ENCODE results near the gene AGR3. TPM values are rescaled to one million over a fixed set of nuclear protein-coding genes. Genes with fewer than 3 reads are reported as not detected.

AGR3 gene
- total RNA-seq, 2 donors from 2014 or later, result not detected

GRCh38 chr7:16847381-16847860, 34.4 kb downstream of the AGR3 start:
- Histone ChIP-seq H3K27me3 (no peaks in the 10 kb centered on the region), H3K4me3 (no peak overlapping the region), H3K9me3 (no peaks in the 10 kb centered on the region), H3K4me1 (no peaks in the 10 kb centered on the region), H3K36me3 (no peaks in the 10 kb centered on the region), H3K27ac (no peak overlapping the region)
- no peak for DNase-seq (ENCODE audit: low spot score)
- TF ChIP-seq CTCF (IDR thresholded peaks at IDR 0.05), result no peak

- H3K4me3 ChIP-seq, result no peak overlapping the region
- no peaks in the 10 kb centered on the region for H3K27me3 ChIP-seq
- H3K36me3 ChIP-seq, result no peaks in the 10 kb centered on the region
- H3K27ac ChIP-seq, result no peak overlapping the region
- no peak for DNase-seq (ENCODE audit: low spot score)
- no peaks in the 10 kb centered on the region for H3K9me3 ChIP-seq
- no peaks in the 10 kb centered on the region for H3K4me1 ChIP-seq
- no peak for TF ChIP-seq CTCF (IDR thresholded peaks at IDR 0.05)
These were observed 35.1 kb downstream of the AGR3 start for GRCh38 chr7:16846601-16847165.

GRCh38 chr7:16845746-16846145, 36.0 kb downstream of the AGR3 start:
- no peak for DNase-seq (ENCODE audit: low spot score)
- Histone ChIP-seq H3K36me3 (no peaks in the 10 kb centered on the region), H3K27me3 (no peaks in the 10 kb centered on the region), H3K27ac (no peak overlapping the region), H3K4me1 (no peaks in the 10 kb centered on the region), H3K9me3 (no peaks in the 10 kb centered on the region), H3K4me3 (no peak overlapping the region)
- no peak for TF ChIP-seq CTCF (IDR thresholded peaks at IDR 0.05)

- no peak for TF ChIP-seq CTCF (IDR thresholded peaks at IDR 0.05)
- H3K27ac ChIP-seq, result no peak overlapping the region
- H3K27me3 ChIP-seq, result no peaks in the 10 kb centered on the region
- no peak for DNase-seq (ENCODE audit: low spot score)
- H3K4me3 ChIP-seq, result no peak overlapping the region
- no peaks in the 10 kb centered on the region for H3K9me3 ChIP-seq
- H3K4me1 ChIP-seq, result no peaks in the 10 kb centered on the region
- H3K36me3 ChIP-seq, result no peaks in the 10 kb centered on the region
These were observed 40.1 kb downstream of the AGR3 start for GRCh38 chr7:16841681-16842080.

- Histone ChIP-seq H3K4me1 (no peaks in the 10 kb centered on the region), H3K4me3 (no peak overlapping the region), H3K36me3 (no peaks in the 10 kb centered on the region), H3K27ac (no peak overlapping the region), H3K27me3 (no peaks in the 10 kb centered on the region), H3K9me3 (no peaks in the 10 kb centered on the region)
- no peak for TF ChIP-seq CTCF (IDR thresholded peaks at IDR 0.05)
- no peak for DNase-seq (ENCODE audit: low spot score)
These were observed 41.7 kb downstream of the AGR3 start for GRCh38 chr7:16840094-16840493.

- no peaks in the 10 kb centered on the region for H3K9me3 ChIP-seq
- H3K27me3 ChIP-seq, result no peaks in the 10 kb centered on the region
- H3K27ac ChIP-seq, result no peak overlapping the region
- no peaks in the 10 kb centered on the region for H3K36me3 ChIP-seq
- no peaks in the 10 kb centered on the region for H3K4me1 ChIP-seq
- H3K4me3 ChIP-seq, result no peak overlapping the region
- no peak for DNase-seq (ENCODE audit: low spot score)
- no peak for TF ChIP-seq CTCF (IDR thresholded peaks at IDR 0.05)
These were observed 42.1 kb downstream of the AGR3 start for GRCh38 chr7:16839646-16840045.

All from right atrium auricular region (tissue), 2 donors.